T-helper 2 cell (primary cell): Measurements from ENCODE around the gene ADAMTS3.

Experiments
- DNase-seq, 5 experiments: peaks; one replicate each; pipeline versions ENCODE4 v3.0.0 to v3.0.0-alpha.2; 2012 to 2022
- total RNA-seq, 2 donors: gene quantifications; one replicate each; lab custom pipeline; 2026; lab: John Stamatoyannopoulos, UW

Gene ADAMTS3
- total RNA-seq, result 0 to 0.13 reads per million in 2 donors

- DNase-seq, result peak in 1 of 5 experiments; percentile 3
These were observed at the start of gene ADAMTS3 for GRCh38 chr4:72568959-72569718. Gene ADAMTS3 (minus strand): TSS chr4:72569221. CDS start chr4:72568762, 459 bp downstream.

GRCh38 chr4:72613959-72614358, 44.9 kb upstream of the ADAMTS3 start:
- no peak for DNase-seq

GRCh38 chr4:72606751-72607150, 37.7 kb upstream of the ADAMTS3 start:
- no peak for DNase-seq

GRCh38 chr4:72604324-72604723, 35.3 kb upstream of the ADAMTS3 start:
- DNase-seq, result no peak

GRCh38 chr4:72602396-72603376, 33.7 kb upstream of the ADAMTS3 start:
- DNase-seq, result no peak

GRCh38 chr4:72591547-72592454, 22.8 kb upstream of the ADAMTS3 start:
- DNase-seq, result no peak

GRCh38 chr4:72587334-72587733, 18.3 kb upstream of the ADAMTS3 start:
- no peak for DNase-seq

GRCh38 chr4:72582853-72583252, 13.8 kb upstream of the ADAMTS3 start:
- DNase-seq, result no peak

GRCh38 chr4:72577211-72577610, 8.2 kb upstream of the ADAMTS3 start:
- no peak for DNase-seq

- DNase-seq, result no peak
These were observed 2.3 kb upstream of the ADAMTS3 start for GRCh38 chr4:72571337-72571736.

- DNase-seq, result no peak
These were observed 756 bp upstream of the ADAMTS3 start for GRCh38 chr4:72569719-72570235.

GRCh38 chr4:72567821-72568675, 973 bp downstream of the ADAMTS3 start:
- peak in 1 of 5 experiments; percentile 16 for DNase-seq

GRCh38 chr4:72567036-72567435, 2.0 kb downstream of the ADAMTS3 start:
- no peak for DNase-seq

GRCh38 chr4:72566464-72566972, 2.5 kb downstream of the ADAMTS3 start:
- DNase-seq, result no peak

- no peak for DNase-seq
These were observed 4.2 kb downstream of the ADAMTS3 start for GRCh38 chr4:72564789-72565188.

GRCh38 chr4:72564184-72564583, 4.8 kb downstream of the ADAMTS3 start:
- no peak for DNase-seq

- DNase-seq, result no peak
These were observed 10.4 kb downstream of the ADAMTS3 start for GRCh38 chr4:72558655-72559054.

GRCh38 chr4:72557021-72557420, 12.0 kb downstream of the ADAMTS3 start:
- DNase-seq, result no peak

GRCh38 chr4:72555377-72555831, 13.6 kb downstream of the ADAMTS3 start:
- no peak for DNase-seq

- DNase-seq, result no peak
These were observed 15.3 kb downstream of the ADAMTS3 start for GRCh38 chr4:72553540-72554337.
